GM19467 (cell line): ENCODE data around the gene TNRC6A.

Source experiments
- ATAC-seq: cut with Tn5 transposase; IDR thresholded peaks from one replicate; pipeline ENCODE4 v1.9.1; 2021; ENCODE audit warnings: mild to moderate bottlenecking, moderate library complexity; ENCODE audit not compliant: unreplicated experiment

Gene TNRC6A

GRCh38 chr16:24755201-24755874 is 25.9 kb downstream of the TNRC6A start:
- no peak for ATAC-seq

GRCh38 chr16:24758373-24758772 is 28.9 kb downstream of the TNRC6A start:
- ATAC-seq, result no peak

- ATAC-seq, result no peak
These were observed 29.6 kb downstream of the TNRC6A start for GRCh38 chr16:24759006-24759405.

- ATAC-seq, result no peak
These were observed 32.1 kb downstream of the TNRC6A start for GRCh38 chr16:24761526-24761925.

- ATAC-seq, result no peak
These were observed 35.5 kb downstream of the TNRC6A start for GRCh38 chr16:24764916-24765315.

- no peak for ATAC-seq
These were observed 36.6 kb downstream of the TNRC6A start for GRCh38 chr16:24766057-24766456.

GRCh38 chr16:24769806-24770205 is 40.4 kb downstream of the TNRC6A start:
- ATAC-seq, result no peak

GRCh38 chr16:24771132-24771778 is 41.8 kb downstream of the TNRC6A start:
- no peak for ATAC-seq

- ATAC-seq, result no peak
These were observed 42.3 kb downstream of the TNRC6A start for GRCh38 chr16:24771779-24772157.

GRCh38 chr16:24773771-24774427 is 44.4 kb downstream of the TNRC6A start:
- ATAC-seq, result no peak

GRCh38 chr16:24774510-24774909 is 45.1 kb downstream of the TNRC6A start:
- ATAC-seq, result no peak

GRCh38 chr16:24775455-24775854 is 46.0 kb downstream of the TNRC6A start:
- no peak for ATAC-seq

- no peak for ATAC-seq
These were observed 47.2 kb downstream of the TNRC6A start for GRCh38 chr16:24776501-24777220.

- no peak for ATAC-seq
These were observed 49.2 kb downstream of the TNRC6A start for GRCh38 chr16:24778671-24779070.

GRCh38 chr16:24781256-24781655 is 51.8 kb downstream of the TNRC6A start:
- no peak for ATAC-seq

- ATAC-seq, result no peak
These were observed 54.7 kb downstream of the TNRC6A start for GRCh38 chr16:24784121-24784520.

- no peak for ATAC-seq
These were observed 60.4 kb downstream of the TNRC6A start for GRCh38 chr16:24789881-24790280.

- ATAC-seq, result no peak
These were observed 71.1 kb downstream of the TNRC6A start for GRCh38 chr16:24800586-24800985.

GRCh38 chr16:24801761-24802302 is 72.4 kb downstream of the TNRC6A start:
- ATAC-seq, result no peak

GRCh38 chr16:24805484-24805883 is 76.0 kb downstream of the TNRC6A start:
- no peak for ATAC-seq

GRCh38 chr16:24807301-24807700 is 77.8 kb downstream of the TNRC6A start:
- no peak for ATAC-seq
